H54 (cell line): Measurements from ENCODE around the gene AICDA.
A peak's percentile ranks its signal among the peaks of the same experiment; 100 is the strongest.
"Not testable (repeated sequence)": the region's sequence is repeated elsewhere in the genome, so short reads cannot be mapped to it uniquely, and the experiment has no call there.

Experiments used
- DNase-seq: peaks from one replicate; pipeline ENCODE4 v3.0.0; 2011; ENCODE audit warnings: low spot score, mixed read lengths; ENCODE audit not compliant: insufficient read length
- FAIRE-seq: peaks from 3 replicates; lab custom pipeline; 2011; peaks lifted over from hg19 to GRCh38; lab: Jason Lieb, UNC
- POLR2A ChIP-seq: IDR thresholded peaks from 2 replicates; pipeline ENCODE4 v1.6.1; 2011; ENCODE audit warnings: low read depth, mild to moderate bottlenecking, low read length

Gene AICDA

DNA sequence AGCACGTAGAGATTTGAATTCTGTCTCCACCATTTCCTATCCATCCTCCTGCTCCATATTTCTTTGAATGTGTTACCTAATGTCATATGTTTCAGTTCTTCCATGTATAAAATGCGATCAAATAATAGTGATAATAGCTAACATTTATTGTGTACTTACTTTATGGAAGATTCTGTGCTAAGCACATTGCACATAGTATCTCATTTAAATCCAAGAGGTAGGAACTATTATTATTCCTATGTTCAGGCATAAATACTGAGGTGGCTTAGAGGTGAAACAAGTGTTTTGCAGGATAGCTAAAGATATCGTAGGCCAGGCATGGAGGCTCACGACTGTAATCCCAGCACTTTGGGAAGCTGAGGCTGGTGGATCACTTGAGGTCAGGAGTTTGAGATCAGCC is 17.5 kb upstream of the AICDA start:
- FAIRE-seq: no peak
- no peak for TF ChIP-seq POLR2A
- no peak for DNase-seq

DNA sequence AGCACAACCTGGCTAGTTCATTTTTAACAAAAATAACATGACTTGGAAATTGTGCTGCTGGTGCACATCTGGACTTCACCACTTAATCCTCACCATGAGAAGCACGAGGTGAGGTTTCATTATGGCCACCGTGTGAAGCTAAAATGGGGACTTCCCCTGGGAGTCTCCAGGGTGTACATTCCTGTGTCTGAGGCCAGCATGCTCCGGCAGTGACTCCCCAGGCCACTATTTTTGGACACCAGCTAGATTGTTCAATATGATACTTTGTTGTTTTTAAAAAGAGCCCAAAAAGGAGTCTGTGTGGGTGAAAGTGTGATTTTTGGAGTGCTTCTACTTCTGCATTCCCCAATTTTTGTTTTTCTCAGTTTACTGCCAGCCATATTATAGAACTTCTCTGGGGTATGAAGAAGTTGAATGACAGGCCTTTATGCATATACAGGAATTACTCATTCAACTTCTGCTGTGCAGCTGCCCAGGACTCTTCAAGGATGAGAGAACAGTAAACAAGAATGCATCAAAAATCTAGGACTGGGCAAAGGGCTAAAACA is 16.9 kb upstream of the AICDA start:
- FAIRE-seq (no peak), DNase-seq (no peak)
- no peak for TF ChIP-seq POLR2A

DNA sequence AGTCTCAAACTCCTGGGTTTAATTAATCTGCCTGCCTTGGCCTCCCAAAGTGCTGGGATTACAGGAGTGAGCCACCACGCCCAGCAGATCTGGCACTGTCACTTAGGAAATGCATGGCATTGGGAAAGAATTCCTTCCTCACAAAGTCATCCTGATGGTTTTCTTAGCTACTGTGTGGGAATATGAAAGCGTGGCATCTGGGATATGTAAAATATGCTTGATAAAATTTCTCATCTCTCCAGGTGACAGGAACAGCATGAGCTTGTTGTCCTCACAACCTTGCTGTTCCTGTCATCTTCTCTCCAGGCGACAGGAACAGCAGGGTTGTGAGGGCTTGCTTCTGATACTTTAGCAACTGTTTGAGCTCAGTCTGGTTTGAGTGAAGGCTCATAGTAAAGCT is 16.1 kb upstream of the AICDA start:
- FAIRE-seq: no peak
- TF ChIP-seq POLR2A: no peak
- DNase-seq: no peak

DNA sequence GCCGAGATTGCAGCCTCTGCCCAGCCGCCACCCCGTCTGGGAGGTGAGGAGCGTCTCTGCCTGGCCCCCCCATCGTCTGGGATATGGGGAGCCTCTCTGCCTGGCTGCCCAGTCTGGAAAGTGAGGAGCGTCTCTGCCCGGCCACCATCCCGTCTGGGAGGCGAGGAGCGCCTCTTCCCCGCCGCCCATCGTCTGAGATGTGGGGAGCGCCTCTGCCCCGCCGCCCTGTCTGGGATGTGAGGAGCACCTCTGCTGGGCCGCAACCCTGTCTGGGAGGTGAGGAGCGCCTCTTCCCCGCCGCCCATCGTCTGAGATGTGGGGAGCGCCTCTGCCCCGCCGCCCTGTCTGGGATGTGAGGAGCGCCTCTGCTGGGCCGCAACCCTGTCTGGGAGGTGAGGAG is 12.1 kb upstream of the AICDA start:
- not testable (repeated sequence) for FAIRE-seq, DNase-seq

DNA sequence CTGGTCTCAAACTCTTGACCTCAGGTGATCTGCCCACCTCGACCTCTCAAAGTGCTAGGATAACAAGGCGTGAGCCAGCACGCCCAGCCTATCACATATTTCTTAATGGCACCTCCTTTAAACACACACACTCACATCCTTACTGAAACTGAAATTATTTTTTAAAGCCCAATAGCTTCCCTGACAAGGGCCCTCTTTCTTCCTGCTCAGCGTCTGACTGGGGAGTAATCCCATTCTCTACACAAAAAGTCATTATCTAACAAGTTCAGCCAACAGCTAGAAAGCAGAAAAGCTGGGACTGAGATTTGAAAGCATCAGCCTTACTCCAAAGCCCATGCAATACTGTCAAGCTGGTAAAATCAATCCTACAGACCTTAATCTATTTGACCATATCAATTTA is 10.0 kb upstream of the AICDA start:
- FAIRE-seq (no peak), DNase-seq (no peak)
- no peak for TF ChIP-seq POLR2A

DNA sequence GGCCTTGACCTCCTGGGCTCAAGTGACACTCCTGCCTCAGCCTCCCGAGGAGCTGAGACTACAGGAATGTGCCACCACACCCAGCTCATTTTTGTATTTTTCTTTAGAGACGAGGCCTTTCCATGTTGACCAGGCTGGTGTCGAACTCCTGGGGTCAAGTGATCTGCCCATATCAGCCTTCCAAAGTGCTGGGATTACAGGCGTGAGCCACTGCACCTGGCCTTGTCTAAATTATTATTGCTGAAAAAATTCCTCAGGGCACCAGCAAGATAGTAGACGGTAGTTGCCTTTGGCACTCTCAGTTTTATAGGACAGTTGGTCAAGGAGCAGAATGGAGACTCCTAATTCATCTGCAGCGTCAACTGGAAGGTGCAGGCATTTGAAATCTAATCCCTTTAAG is 2.5 kb upstream of the AICDA start:
- no peak for TF ChIP-seq POLR2A
- FAIRE-seq (no peak), DNase-seq (no peak)

DNA sequence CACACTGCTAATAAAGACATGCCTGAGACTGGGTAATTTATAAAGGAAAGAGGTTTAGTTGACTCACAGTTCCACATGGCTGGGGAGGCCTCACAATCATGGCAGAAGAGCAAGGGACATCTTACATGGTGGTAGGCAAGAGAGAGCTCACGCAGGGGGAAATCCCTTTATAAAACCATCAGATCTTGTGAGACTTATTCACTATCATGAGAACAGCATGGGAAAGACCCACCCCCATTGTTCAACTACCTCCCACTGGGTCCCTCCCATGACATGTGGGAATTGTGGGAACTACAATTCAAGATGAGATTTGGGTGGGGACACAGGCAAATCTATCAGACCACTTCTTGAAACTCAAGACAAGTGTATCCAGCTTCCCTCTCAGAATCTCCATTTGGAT is 1.2 kb upstream of the AICDA start:
- DNase-seq, FAIRE-seq: not testable (repeated sequence)

DNA sequence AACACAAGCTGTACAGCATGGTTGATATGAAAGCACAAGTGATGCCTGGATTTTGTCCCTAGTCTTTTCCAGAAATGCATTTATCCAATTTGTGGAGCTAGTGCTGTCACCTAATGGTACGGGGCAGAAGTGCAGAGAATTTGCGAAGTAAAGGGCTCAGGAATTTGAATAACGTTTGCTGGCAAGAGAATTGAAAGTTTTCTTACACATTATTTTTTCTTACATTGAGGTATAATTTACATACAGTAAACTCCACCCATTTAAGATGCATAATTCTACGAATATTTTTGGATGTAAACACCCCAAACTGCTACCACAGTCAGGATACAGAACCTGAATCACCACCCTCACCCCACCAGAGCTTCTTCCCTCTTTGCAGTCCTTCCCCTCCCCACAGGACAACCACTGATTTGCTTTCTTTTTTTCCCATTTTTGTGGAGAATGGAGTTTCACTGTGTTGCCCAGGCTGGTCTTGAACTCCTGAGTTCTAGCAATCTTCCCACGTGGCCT is 3.5 kb downstream of the AICDA start:
- TF ChIP-seq POLR2A: no peak
- DNase-seq: peak; percentile 29
- peak; percentile 84 for FAIRE-seq

DNA sequence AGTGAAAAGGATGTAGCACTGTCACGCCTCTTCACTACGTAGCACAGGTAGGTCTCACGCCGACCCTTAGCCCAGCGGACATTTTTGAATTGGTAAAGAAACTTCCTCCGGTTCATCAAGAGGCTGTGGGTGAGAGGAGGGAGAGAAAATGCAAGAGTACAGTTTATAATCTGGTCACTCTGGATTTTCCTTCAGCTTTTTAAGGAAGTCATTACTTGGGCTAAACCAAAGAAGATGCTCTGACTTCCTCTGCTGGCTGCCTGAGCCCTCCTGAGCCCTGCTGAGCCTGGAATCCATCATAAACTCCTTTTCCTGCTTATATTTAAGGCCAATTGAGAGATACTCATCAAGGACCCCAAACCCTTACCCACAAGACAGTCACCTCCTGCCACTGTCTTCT is 5.8 kb downstream of the AICDA start:
- DNase-seq (no peak), FAIRE-seq (no peak)
- TF ChIP-seq POLR2A: no peak

DNA sequence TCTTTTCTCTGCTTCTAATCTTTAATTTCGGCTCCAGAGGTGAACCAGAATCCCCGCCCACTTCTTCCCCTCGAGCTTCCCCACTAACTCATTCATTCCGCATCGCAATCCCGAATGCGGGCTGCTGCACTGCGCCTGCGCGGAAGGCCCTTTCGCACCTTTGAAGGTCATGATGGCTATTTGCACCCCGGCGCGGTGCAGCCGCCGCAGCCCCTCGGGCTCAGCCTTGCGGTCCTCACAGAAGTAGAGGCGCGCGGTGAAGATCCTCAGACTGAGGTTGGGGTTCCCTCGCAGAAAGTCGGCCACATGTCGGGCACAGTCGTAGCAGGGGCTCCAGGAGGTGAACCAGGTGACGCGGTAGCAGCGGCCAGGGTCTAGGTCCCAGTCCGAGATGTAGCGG is 7.6 kb downstream of the AICDA start:
- no peak for TF ChIP-seq POLR2A
- no peak for DNase-seq
- FAIRE-seq: no peak

DNA sequence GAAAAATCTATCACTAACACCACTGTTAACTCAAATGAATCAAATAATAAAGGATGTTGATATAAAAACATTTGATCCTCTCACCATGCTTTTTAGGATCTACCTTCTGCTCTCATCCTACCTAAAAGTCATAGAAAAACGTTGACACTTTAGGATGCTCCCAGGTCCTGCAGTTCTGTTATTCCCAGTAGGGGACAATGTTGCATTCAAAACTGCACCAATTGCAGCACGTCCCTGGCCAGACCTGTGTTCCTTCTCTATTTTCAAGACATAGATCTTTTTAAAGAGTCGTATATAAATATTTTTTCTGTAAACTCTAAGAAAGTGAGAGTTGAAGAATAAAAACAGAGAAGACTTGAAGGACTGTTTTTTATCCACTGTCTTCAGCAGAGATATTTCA is 8.8 kb downstream of the AICDA start:
- no peak for FAIRE-seq
- TF ChIP-seq POLR2A: no peak
- DNase-seq: no peak

DNA sequence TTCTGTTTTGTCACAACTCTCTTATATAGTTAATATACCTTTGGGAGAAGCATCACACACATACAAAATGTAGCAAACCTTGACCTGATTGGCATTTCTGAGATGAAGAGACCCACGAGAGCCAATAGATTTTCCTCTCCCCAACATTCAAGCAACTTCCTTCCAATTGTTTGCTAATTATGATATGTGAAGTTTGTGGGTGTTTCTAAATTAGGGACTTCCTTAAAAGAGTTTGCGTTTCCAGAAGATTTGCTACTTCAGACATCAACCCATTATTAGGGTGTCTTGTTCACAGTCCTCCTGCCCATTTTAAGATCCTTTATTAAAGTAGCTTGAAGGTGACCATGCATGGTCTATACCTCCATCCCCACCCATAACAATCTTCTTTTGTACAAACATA is 9.4 kb downstream of the AICDA start:
- FAIRE-seq: no peak
- DNase-seq: no peak
- TF ChIP-seq POLR2A: no peak

DNA sequence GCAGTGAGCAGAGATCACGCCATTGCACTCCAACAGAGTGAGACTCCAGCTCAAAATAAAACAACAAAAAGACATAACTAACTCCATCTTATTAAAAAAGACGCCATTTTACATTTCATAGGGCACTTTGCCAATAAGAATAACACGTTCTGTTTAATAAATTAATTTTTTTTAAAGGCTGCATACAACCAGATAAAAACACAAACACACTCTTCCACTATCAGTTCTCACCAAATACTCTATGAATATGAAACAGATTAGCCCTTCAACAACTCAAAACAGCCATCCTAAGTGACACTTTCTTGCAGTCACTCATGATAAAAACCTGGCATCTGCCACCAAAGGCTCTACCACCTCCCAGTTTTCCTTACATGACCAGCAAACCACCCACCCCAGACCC is 16.1 kb downstream of the AICDA start:
- DNase-seq (no peak), FAIRE-seq (no peak)
- no peak for TF ChIP-seq POLR2A

DNA sequence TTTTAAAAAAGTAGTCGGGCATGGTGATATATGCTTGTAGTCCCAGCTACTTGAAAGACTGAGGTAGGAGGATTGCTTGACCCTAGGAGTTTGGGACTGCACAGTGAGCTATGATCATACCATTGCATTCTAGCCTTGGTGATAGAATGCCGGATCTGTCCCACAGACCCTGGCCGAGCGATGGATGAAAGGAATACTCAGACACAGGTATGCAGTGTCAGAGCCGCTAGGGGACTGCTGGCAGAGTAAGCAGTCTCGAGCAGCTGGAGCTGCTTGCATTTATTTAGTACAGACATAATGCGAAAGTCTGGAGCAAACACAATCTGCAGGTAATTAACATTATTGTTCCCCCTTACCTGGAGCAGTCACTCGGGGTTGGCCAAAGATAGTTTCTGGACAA is 18.6 kb downstream of the AICDA start:
- no peak for FAIRE-seq
- TF ChIP-seq POLR2A: no peak
- no peak for DNase-seq

DNA sequence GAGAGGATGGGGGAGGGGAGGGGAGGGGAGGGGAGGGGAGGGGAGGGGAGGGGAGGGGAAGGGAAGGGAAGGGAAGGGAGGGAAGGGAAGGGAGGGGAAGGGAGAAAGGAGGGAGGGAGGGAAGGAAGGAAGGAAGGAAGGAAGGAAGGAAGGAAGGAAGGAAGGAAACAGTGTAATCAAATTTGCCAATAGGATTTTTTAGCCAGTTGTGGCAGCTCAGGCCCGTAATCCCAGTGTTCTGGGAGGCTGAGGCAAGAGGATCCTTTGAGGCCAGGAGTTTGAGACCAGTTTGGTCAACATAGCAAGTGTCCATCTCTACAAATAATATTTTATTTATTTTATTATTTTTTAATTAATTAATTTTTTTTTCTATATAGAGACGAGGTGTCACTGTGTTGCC is 19.4 kb downstream of the AICDA start:
- no peak for FAIRE-seq
- no peak for TF ChIP-seq POLR2A
- no peak for DNase-seq
